Mesothelial cell of epicardium (in vitro differentiated cells): ENCODE measurements around the gene SCYGR8. TPM values are rescaled to one million over a fixed set of nuclear protein-coding genes. Genes with fewer than 3 reads are reported as not detected.

Experiments used
- DNase-seq, 2 experiments: peaks; one replicate each; pipeline ENCODE4 v3.0.0; 2021; ENCODE audit warnings: low spot score in 2 of 2; ENCODE audit not compliant: unreplicated experiment in 2 of 2
- H3K27ac Mint-ChIP-seq: 2 replicates; pipeline ENCODE4 v1.8.0; 2021; ENCODE audit warnings: mixed read lengths
- H3K27me3 Mint-ChIP-seq: 2 replicates; pipeline ENCODE4 v1.8.0; 2021; ENCODE audit warnings: low read depth, mixed read lengths
- H3K36me3 Mint-ChIP-seq: 2 replicates; pipeline ENCODE4 v1.8.0; 2021; ENCODE audit warnings: mixed read lengths
- H3K4me1 Mint-ChIP-seq: 2 replicates; pipeline ENCODE4 v1.8.0; 2021; ENCODE audit warnings: mixed read lengths
- H3K4me3 Mint-ChIP-seq: 2 replicates; pipeline ENCODE4 v1.8.0; 2021; ENCODE audit warnings: mild to moderate bottlenecking, moderate library complexity, mixed read lengths
- H3K9me3 Mint-ChIP-seq: 2 replicates; pipeline ENCODE4 v1.8.0; 2021; ENCODE audit warnings: mixed read lengths
- CTCF ChIP-seq: fragments of 200-600 bp; sonication (generic); IDR thresholded peaks from one replicate; pipeline ENCODE4 v1.5.0; 2021; ENCODE audit warnings: antibody characterized with exemption; ENCODE audit not compliant: unreplicated experiment
- total RNA-seq: library from RNA; stranded (reverse); gene quantifications from 3 replicates; pipeline ENCODE4 v1.2.1, GENCODE V29; 2021

Gene SCYGR8
- total RNA-seq, 1 donor from 2014 or later = not detected

DNA sequence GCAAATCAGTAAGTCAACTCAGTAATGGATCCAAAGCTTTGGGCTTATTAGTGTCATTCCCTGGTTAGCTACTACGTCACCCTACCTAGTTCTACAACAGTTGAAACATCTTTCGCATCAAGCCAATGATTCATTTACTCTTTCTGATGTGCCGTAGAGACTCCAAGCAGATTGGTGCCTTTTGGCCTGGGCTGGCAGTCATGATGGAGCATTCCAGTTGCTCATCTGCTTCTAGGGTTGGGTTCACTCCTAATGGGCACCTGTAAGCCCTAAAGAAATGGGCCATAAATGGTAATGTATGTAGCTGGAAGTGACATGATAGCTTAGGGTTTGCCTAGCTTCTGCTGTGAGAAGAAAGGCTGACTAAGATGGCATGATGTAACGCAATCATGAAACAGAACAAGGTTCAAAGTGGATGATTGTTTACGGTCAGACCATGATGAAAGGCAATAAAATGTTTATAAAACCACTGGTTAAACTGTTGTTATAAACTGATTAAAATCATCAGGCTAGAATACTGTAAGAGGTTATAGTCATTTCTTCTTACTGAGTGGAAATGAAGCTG is 47.5 kb downstream of the SCYGR8 start:
- Mint-ChIP-seq H3K4me1 (no peaks in the 10 kb centered on the region), H3K27ac (no peak overlapping the region), H3K4me3 (no peak overlapping the region), H3K36me3 (no peaks in the 10 kb centered on the region), H3K9me3 (no peaks in the 10 kb centered on the region), H3K27me3 (no peaks in the 10 kb centered on the region)
- no peak for TF ChIP-seq CTCF
- DNase-seq = no peak

Other genes with a start within 250 kb of the SCYGR8 start
- not detected in 3 replicates for gene SCYGR2, start 147.0 kb upstream of the SCYGR8 start, total RNA-seq
- not detected in 3 replicates for gene SCYGR3, start 131.1 kb upstream of the SCYGR8 start, total RNA-seq
- gene SCYGR4, start 128.4 kb upstream of the SCYGR8 start, total RNA-seq = not detected in 3 replicates
- not detected in 3 replicates for gene SCYGR5, start 79.1 kb upstream of the SCYGR8 start, total RNA-seq
- gene SLC19A3, start 27.9 kb upstream of the SCYGR8 start, total RNA-seq = 11.3 to 11.9 TPM (median 11.4 TPM) in 3 replicates
- gene SCYGR6, start 21.1 kb upstream of the SCYGR8 start, total RNA-seq = not detected in 3 replicates
- gene SCYGR7, start 17.6 kb upstream of the SCYGR8 start, total RNA-seq = not detected in 3 replicates
- gene CCL20, start 67.9 kb downstream of the SCYGR8 start, total RNA-seq = 0.36 TPM in 1 of 3 replicates, not detected in the others
- gene DAW1, start 125.7 kb downstream of the SCYGR8 start, total RNA-seq = not detected in 3 replicates